ENCODE measurements around the gene MSL2.
"Not testable (repeated sequence)": the region's sequence is repeated elsewhere in the genome, so short reads cannot be mapped to it uniquely, and the experiment has no call there.

Gene MSL2

DNA sequence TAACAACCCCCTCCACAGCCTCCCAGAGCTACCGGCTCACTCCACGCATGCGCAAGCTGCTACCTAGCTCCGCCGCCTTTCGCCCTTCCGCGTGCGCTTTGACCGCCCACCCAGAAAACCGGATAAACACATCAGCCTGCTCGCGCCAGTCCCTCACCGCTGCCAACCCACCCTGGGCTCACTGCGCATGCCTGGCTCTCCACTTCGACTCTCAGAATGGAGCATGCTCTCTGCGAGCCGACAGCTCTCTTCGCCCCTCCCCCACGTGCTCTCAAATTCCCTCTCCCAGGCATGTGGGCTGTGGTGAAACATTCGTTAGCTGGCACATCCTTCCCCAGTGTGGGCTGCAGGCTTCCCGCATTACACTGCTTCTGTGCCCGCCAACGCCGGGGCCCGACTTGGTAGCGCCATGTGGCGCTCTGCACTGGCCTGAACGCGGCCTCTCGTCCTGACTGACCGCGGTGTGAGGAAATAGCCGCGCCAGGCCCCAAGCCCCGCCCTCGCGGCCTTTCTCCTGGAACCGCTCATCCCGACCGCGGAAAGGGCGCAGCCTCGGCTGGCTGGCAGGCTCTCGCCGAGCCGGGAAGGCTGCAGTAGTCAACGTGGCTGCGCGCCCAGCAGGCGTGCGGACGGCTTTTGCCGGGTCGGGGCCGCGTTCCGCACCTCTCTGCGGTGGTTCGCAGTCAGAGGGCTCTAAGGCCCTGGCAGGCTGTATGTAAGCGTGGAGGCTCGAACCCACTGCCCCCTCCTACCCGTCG is 445 bp upstream of the MSL2 start:
- ATAC-seq: peak; percentile 76
- Mint-ChIP-seq H3K4me1 (peaks cover 46% of the 10 kb centered on the region), H3K9me3 (peaks cover 4% of the 10 kb centered on the region), H3K27ac (peak overlapping the region; percentile 100), H3K27me3 (peaks cover 5% of the 10 kb centered on the region), H3K4me3 (peak overlapping the region; percentile 97), H3K36me3 (ENCODE audit: low read depth) (peaks cover 35% of the 10 kb centered on the region)
- peak; percentile 100 for DNase-seq

DNA sequence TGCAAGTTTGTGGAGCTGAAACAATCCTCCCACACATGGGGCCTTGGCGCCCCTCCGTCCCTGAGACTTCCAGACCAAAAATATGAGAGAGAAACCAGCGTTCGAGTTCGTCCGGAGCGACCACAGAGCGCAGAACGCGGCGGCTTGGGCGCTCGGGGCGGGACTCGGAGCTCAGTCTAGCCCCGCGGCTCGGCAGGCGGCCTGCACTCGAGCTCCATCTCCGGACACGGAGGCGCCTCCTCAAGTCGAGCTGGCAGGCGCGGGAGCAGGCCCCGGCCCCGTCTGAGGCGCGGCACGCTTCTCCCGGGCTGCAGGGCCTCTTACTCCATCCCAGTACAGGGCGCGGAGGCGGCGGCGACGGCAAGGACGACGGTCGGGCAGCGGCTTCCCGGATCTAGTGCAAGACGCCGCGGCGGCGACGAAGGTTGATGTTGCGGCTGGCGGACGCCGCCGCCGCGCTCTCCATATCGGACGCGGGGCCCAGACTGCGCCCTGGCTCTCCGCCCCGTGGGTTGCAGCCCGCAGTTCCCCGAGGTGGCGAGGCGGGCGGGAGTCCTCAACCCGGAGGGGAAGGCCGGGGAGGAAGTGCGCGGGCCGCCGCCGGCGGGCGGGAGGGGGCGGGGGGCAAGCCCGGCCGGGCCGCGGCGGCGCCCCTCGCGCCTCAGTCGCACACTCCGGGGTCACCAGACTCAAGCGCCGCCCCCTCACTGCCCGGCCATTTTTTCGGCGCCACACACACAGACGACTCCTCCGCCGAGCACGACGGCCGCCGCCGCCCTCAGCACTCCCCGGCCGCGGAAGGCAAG is 674 bp downstream of the MSL2 start:
- peak overlapping the region; percentile 100 for H3K27ac Mint-ChIP-seq

DNA sequence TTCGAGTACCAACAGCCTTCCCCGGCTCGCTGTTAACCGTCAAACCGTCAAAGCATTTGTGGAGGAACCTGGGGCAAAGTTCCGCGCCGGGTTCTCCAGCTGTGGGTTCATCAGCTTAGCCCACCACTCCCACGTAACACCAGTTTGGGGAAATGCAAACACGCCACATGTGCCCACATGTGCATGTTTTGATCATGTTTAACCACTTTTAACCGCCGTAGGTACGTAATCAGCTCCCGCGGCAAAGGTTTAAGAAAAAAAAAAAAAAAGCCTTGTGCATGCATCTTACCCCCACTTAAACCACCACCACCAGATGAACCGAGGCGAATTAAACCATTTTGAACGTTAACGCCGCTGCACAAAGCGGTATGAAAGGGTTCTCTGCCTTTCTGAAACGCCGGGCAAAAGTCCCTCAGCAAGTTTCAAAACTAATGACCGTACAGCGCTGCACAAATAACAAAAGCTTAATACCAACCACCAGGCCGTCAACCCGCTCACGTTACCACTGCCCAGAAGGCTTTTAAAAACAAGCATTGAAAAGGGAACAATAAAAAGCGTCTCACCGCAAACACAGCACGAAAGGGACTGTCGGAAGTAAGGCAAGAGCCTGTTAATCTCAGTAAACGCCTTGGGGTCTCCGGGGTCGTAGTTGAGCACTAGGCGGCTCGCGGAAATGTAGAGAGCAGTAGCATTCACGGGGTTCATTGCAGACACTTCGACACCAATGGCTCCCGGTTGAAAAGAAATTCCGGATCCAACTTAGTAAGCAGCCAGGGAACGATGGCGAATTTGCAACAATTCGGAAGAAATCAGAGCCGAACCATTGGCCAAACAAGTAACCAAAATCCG is 1.5 kb downstream of the MSL2 start:
- H3K27ac Mint-ChIP-seq: peak overlapping the region; percentile 100
- DNase-seq (peak; percentile 75), ATAC-seq (peak; percentile 8)
- H3K36me3 Mint-ChIP-seq (ENCODE audit: low read depth): peaks cover 48% of the 10 kb centered on the region
- peaks cover 5% of the 10 kb centered on the region for H3K27me3 Mint-ChIP-seq
- H3K4me3 Mint-ChIP-seq: peak overlapping the region; percentile 97
- H3K9me3 Mint-ChIP-seq: peaks cover 4% of the 10 kb centered on the region
- H3K4me1 Mint-ChIP-seq: peaks cover 65% of the 10 kb centered on the region

More for the DNA sequence above, 674 bp downstream of the MSL2 start:
- H3K4me3 Mint-ChIP-seq: peak overlapping the region; percentile 97
- peaks cover 57% of the 10 kb centered on the region for H3K4me1 Mint-ChIP-seq
- H3K9me3 Mint-ChIP-seq: peaks cover 4% of the 10 kb centered on the region
- H3K27me3 Mint-ChIP-seq: peaks cover 5% of the 10 kb centered on the region
- DNase-seq: peak; percentile 82
- peak; percentile 41 for ATAC-seq
- peaks cover 44% of the 10 kb centered on the region for H3K36me3 Mint-ChIP-seq (ENCODE audit: low read depth)

DNA sequence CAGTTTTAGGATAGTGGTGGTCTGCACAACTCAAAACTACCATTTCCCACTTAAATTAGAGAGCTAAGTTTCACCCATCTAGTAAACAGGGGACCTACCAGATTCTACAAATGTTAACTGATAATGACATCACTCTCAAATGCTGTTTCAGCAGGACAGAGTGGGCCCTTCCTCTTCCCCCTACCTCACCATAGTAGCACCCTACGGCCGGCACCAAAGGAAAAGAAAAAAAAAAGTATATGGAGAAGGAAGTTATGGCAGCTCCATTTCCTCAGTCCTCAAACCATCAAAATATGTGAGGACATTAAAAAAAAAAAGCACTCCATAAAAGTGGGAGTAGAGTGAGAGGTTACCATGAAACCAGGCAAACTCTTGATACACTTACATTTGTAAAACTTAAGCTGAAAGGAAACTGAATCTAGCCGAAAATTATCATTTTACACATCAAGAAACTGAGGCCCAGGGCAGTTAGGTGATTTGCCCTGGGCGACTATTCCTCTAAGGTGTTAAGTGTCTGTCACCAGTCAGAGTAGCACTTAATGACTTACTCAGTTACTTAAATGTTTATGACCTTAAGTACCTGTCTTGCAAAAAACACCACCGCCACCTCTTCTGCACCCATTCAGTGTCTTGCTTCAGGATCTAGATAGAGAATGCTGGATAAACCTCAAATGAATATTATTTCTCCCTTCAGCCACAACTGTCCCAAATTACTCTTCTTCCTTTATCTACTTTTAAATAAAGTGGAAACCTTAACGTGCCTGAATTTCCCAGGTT is 2.7 kb downstream of the MSL2 start:
- DNase-seq (no peak), ATAC-seq (no peak)
- Mint-ChIP-seq H3K9me3 (peaks cover 4% of the 10 kb centered on the region), H3K4me1 (peaks cover 77% of the 10 kb centered on the region), H3K36me3 (ENCODE audit: low read depth) (peaks cover 48% of the 10 kb centered on the region), H3K27ac (peak overlapping the region; percentile 100), H3K4me3 (peak overlapping the region; percentile 97), H3K27me3 (peaks cover 5% of the 10 kb centered on the region)

DNA sequence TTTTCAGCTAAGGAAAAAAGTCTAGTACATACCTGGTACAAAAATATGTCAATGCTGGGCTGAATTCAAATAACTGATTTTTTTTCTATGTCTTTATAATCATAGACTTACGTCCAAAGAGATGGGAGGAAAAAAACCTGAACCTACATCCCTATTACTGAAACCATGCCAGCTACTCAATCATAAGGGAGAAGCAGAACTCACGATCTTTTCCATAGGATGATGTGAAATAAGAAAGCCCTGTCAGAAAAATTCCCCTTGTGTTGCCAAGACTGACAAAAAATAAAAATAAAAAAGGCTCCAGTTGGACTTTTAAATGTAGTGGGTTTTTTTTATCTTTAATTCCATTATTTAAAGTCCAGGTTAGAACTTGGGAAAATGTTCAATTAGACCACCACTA is 3.3 kb downstream of the MSL2 start:
- Mint-ChIP-seq H3K4me3 (peak overlapping the region; percentile 97), H3K27me3 (peaks cover 5% of the 10 kb centered on the region), H3K27ac (peak overlapping the region; percentile 23), H3K9me3 (peaks cover 4% of the 10 kb centered on the region), H3K4me1 (peaks cover 77% of the 10 kb centered on the region), H3K36me3 (ENCODE audit: low read depth) (peaks cover 48% of the 10 kb centered on the region)
- DNase-seq: no peak
- no peak for ATAC-seq

DNA sequence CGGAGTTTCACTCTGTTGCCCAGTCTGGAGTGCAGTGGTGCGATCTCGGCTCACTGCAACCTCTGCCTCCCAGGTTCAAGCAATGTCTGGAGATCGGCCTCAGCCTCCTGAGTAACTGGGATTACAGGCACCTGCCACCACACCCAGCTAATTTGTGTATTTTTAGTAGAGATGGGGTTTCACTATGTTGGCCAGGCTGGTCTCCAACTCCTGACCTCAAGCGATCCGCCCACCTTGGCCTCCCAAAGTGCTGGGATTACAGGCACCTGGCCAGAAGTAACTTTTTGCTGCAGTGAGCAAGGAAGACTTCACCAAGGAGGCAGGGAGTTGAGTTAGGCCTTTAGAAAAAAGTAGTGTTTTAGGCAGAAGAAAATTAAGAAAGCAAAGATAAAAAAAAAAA is 3.9 kb downstream of the MSL2 start:
- not testable (repeated sequence) for ATAC-seq, DNase-seq, H3K9me3 Mint-ChIP-seq, H3K27me3 Mint-ChIP-seq
- peaks cover 76% of the 10 kb centered on the region for H3K4me1 Mint-ChIP-seq
- peak overlapping the region; percentile 23 for H3K27ac Mint-ChIP-seq
- H3K36me3 Mint-ChIP-seq (ENCODE audit: low read depth): peaks cover 48% of the 10 kb centered on the region
- H3K4me3 Mint-ChIP-seq: peak overlapping the region; percentile 97

DNA sequence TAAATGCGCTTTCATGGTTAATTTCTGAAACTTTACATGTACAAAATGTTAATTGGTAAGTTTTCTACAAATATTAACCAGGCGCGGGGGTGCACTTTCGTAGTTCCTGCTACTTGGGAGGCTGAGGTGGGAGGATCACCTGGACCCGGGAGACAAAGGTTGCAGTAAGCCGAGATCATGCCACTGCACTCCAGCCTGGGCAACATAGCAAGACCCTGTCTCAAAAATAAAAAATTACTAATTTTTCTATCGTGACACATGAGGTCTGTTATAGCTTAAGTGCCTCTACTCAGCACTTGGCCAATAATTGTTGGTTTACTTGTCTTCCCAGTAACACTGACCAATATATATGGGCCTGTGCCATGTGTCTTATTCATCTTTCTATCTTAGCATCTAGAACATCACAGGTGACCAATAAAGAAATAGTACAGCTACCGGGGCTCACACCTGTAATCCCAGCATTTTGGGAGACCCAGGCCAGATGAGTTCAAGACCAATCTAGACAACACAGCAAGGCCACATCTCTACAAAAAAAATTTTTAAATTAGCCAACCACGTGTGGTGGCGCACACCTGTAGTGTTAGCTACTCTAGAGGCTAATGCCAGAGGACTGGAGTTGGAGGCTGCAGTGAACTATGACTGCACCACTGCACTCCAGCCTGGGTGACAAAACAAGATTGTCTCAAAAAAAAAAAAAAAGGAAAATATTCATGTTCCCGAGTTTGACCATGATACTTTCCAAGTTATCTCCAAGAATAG is 6.1 kb downstream of the MSL2 start:
- DNase-seq: no peak
- no peaks in the 10 kb centered on the region for H3K9me3 Mint-ChIP-seq
- no peak overlapping the region for H3K27ac Mint-ChIP-seq
- peaks cover 42% of the 10 kb centered on the region for H3K36me3 Mint-ChIP-seq (ENCODE audit: low read depth)
- H3K4me1 Mint-ChIP-seq: peaks cover 86% of the 10 kb centered on the region
- ATAC-seq: no peak
- H3K27me3 Mint-ChIP-seq: no peaks in the 10 kb centered on the region
- peak overlapping the region; percentile 97 for H3K4me3 Mint-ChIP-seq

DNA sequence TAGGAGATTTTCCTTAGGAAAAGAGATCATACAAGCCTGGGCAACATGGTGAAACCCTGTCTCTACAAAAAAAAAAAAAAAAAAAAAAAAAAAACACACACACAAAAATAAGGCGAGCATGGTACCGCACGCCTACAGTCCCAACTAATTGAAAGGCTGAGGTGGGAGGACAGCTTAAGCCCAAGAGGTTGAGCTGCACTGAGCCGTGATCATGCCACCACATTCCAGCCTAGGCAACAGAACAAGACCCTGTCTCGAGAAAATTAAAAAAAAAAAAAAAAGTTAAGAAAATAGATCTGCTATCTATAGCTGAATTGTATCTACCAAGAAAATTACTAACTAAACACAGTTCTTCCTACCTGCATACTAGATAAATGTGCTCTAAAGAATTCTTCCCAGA is 7.1 kb downstream of the MSL2 start:
- DNase-seq: no peak
- Mint-ChIP-seq H3K4me3 (peak overlapping the region; percentile 10), H3K9me3 (no peaks in the 10 kb centered on the region), H3K27ac (peak overlapping the region; percentile 39), H3K36me3 (ENCODE audit: low read depth) (peaks cover 32% of the 10 kb centered on the region), H3K4me1 (peaks cover 90% of the 10 kb centered on the region), H3K27me3 (no peaks in the 10 kb centered on the region)
- no peak for ATAC-seq

DNA sequence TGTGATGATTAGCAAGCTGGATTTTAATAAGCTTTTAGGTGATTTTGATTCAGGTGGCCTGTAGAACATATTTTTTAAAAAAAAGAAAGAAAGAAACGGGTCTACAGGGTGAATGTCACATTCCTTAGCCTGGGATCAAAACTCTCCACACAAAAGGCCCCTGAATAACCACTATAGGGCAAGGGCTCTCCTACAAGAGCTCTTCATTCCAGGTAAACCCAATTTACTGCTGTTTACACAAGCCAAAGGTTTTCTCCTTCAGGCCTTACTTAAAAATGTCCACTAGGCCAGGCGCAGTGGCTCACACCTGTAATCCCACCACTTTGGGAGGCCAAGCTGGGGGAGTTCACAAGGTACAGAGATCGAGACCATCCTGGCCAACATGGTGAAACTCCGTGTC is 8.3 kb downstream of the MSL2 start:
- peaks cover 96% of the 10 kb centered on the region for H3K4me1 Mint-ChIP-seq
- H3K4me3 Mint-ChIP-seq: no peak overlapping the region
- no peaks in the 10 kb centered on the region for H3K27me3 Mint-ChIP-seq
- H3K36me3 Mint-ChIP-seq (ENCODE audit: low read depth): peaks cover 23% of the 10 kb centered on the region
- H3K9me3 Mint-ChIP-seq: no peaks in the 10 kb centered on the region
- H3K27ac Mint-ChIP-seq: no peak overlapping the region
- ATAC-seq: no peak
- DNase-seq: no peak

DNA sequence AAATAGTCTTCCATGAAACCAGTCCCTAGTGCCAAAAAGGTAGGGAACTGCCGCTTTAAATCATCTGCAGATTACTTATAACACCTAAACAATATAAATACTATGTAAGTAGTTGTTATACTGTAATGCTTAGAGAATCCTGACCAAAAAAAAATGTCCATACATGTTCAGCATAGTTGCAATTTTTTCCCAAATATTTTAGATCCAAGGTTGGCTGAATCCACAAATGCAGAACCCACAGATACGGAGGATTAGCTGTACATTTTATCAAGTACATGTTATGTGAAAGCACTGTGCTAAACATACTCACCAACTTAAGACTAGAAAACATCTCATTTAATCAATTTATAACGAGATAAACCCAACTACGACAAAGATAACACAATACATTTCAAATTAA is 9.3 kb downstream of the MSL2 start:
- no peaks in the 10 kb centered on the region for H3K9me3 Mint-ChIP-seq
- H3K4me3 Mint-ChIP-seq: peak overlapping the region; percentile 26
- DNase-seq: no peak
- H3K27me3 Mint-ChIP-seq: no peaks in the 10 kb centered on the region
- H3K4me1 Mint-ChIP-seq: peaks cover 96% of the 10 kb centered on the region
- H3K36me3 Mint-ChIP-seq (ENCODE audit: low read depth): peaks cover 16% of the 10 kb centered on the region
- no peak for ATAC-seq
- H3K27ac Mint-ChIP-seq: no peak overlapping the region

DNA sequence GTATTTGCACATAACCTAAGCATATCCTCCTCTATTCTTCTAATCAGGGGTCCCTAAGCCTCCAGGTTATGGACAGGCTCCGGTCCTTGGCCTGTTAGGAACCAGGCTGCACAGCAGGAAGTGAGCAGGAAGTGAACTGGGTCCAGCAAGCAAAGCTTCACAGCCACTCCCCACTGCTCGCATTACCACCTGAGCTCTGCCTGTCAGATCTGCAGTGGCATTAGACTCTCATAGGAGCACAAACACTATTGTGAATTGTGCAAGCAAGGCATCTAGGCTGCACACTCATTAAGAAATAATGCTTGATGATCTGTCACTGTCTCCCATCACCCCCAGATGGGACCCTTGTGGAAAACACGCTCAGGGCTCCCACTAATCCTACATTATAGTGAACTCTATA is 9.8 kb downstream of the MSL2 start:
- Mint-ChIP-seq H3K9me3 (no peaks in the 10 kb centered on the region), H3K27me3 (no peaks in the 10 kb centered on the region), H3K36me3 (ENCODE audit: low read depth) (peaks cover 11% of the 10 kb centered on the region), H3K4me1 (peaks cover 94% of the 10 kb centered on the region), H3K4me3 (peak overlapping the region; percentile 10), H3K27ac (peak overlapping the region; percentile 63)
- DNase-seq (no peak), ATAC-seq (no peak)

DNA sequence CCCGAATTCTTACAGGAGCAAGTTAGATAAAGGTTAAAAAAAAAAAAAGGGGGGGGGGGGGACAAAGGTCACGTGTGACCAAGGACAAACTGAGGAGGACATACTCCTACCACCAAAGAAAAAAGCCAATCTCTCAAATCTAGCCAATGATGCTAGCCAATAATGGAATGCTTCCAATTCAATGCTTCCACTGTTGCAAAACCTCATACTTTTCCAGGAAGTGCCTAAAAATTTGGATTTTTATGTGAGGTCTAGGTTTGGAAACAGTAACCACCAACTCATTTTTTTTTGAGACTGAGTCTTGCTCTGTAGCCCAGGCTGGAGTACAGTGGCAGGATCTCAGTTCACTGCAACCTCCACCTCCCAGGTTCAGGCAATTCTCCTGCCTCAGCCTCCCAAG is 11.4 kb downstream of the MSL2 start:
- Mint-ChIP-seq H3K27ac (no peak overlapping the region), H3K4me1 (peaks cover 90% of the 10 kb centered on the region), H3K27me3 (no peaks in the 10 kb centered on the region), H3K36me3 (ENCODE audit: low read depth) (no peaks in the 10 kb centered on the region), H3K9me3 (no peaks in the 10 kb centered on the region), H3K4me3 (no peak overlapping the region)
- ATAC-seq (no peak), DNase-seq (no peak)

DNA sequence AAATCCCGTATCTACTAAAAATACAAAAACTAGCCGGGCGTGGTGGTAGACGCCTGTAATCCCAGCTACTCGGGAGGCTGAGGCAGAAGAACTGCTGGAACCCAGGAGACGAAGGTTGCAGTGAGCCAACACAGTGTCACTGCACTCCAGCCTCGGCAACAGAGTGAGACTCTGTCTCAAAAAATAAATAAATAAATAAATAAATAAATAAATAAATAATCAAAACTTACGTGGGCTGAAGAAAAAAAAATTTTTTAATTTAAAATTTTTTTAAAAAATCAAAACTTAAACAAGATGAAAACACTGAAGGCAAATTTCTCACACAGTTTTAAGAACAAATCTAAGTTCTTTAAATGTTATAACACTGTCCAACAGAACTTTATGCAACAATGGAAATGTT is 14.4 kb downstream of the MSL2 start:
- Mint-ChIP-seq H3K4me3 (no peak overlapping the region), H3K27me3 (no peaks in the 10 kb centered on the region), H3K4me1 (peaks cover 87% of the 10 kb centered on the region), H3K36me3 (ENCODE audit: low read depth) (no peaks in the 10 kb centered on the region), H3K27ac (no peak overlapping the region), H3K9me3 (no peaks in the 10 kb centered on the region)
- ATAC-seq (no peak), DNase-seq (no peak)
